ENCODE measurements around the gene TEX264. TPM values are rescaled to one million over a fixed set of nuclear protein-coding genes. Genes with fewer than 3 reads are reported as not detected.
"Not testable (repeated sequence)": the region's sequence is repeated elsewhere in the genome, so short reads cannot be mapped to it uniquely, and the experiment has no call there.

TEX264 gene
- total RNA-seq, 1 donor from 2014 or later = 66.2 TPM

DNA sequence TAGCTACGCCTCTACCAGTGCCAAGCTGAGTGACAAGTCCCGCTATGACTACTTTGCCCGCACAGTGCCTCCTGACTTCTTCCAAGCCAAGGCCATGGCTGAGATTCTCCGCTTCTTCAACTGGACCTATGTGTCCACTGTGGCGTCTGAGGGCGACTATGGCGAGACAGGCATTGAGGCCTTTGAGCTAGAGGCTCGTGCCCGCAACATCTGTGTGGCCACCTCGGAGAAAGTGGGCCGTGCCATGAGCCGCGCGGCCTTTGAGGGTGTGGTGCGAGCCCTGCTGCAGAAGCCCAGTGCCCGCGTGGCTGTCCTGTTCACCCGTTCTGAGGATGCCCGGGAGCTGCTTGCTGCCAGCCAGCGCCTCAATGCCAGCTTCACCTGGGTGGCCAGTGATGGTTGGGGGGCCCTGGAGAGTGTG is 41.5 kb downstream of the TEX264 start:
- intact Hi-C loops (cut with micrococcal nuclease) = no loop called here

DNA sequence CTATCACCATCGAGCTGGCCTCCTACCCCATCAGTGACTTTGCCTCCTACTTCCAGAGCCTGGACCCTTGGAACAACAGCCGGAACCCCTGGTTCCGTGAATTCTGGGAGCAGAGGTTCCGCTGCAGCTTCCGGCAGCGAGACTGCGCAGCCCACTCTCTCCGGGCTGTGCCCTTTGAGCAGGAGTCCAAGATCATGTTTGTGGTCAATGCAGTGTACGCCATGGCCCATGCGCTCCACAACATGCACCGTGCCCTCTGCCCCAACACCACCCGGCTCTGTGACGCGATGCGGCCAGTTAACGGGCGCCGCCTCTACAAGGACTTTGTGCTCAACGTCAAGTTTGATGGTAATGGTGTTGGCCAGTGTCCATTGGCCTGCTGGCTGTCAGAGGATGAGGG is 41.9 kb downstream of the TEX264 start:
- intact Hi-C loops (cut with micrococcal nuclease) = no loop called here

DNA sequence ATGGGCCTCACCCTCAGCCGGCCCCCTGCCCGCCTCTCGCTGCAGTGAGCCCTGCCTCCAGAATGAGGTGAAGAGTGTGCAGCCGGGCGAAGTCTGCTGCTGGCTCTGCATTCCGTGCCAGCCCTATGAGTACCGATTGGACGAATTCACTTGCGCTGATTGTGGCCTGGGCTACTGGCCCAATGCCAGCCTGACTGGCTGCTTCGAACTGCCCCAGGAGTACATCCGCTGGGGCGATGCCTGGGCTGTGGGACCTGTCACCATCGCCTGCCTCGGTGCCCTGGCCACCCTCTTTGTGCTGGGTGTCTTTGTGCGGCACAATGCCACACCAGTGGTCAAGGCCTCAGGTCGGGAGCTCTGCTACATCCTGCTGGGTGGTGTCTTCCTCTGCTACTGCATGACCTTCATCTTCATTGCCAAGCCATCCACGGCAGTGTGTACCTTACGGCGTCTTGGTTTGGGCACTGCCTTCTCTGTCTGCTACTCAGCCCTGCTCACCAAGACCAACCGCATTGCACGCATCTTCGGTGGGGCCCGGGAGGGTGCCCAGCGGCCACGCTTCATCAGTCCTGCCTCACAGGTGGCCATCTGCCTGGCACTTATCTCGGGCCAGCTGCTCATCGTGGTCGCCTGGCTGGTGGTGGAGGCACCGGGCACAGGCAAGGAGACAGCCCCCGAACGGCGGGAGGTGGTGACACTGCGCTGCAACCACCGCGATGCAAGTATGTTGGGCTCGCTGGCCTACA is 44.4 kb downstream of the TEX264 start:
- intact Hi-C loops (cut with micrococcal nuclease) = no loop called here

DNA sequence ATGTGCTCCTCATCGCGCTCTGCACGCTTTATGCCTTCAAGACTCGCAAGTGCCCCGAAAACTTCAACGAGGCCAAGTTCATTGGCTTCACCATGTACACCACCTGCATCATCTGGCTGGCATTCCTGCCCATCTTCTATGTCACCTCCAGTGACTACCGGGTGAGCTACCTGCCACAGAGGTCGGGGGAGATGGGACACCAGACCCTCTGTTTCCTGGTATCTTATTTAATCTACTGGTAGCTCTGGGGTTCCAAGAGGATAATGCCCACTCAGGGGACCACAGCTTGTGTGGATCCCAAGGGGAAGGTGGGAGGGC is 44.9 kb downstream of the TEX264 start:
- intact Hi-C loops (cut with micrococcal nuclease) = no loop called here

- intact Hi-C loops (cut with micrococcal nuclease) = no loop called here
These were observed 45.8 kb downstream of the TEX264 start for GRCh38 chr3:51716805-51717204.

DNA sequence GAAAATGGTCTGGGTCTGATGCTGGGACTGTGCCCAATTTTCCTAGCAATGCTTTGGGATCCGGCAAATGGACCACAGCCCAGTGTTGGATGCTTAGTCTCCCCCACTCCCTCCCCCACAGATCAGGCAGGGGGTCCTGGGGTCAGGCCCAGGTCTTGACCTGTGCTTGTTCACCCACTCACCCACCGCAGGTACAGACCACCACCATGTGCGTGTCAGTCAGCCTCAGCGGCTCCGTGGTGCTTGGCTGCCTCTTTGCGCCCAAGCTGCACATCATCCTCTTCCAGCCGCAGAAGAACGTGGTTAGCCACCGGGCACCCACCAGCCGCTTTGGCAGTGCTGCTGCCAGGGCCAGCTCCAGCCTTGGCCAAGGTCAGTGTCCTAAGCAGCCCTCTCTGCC is 46.4 kb downstream of the TEX264 start:
- intact Hi-C loops (cut with micrococcal nuclease) = no loop called here

DNA sequence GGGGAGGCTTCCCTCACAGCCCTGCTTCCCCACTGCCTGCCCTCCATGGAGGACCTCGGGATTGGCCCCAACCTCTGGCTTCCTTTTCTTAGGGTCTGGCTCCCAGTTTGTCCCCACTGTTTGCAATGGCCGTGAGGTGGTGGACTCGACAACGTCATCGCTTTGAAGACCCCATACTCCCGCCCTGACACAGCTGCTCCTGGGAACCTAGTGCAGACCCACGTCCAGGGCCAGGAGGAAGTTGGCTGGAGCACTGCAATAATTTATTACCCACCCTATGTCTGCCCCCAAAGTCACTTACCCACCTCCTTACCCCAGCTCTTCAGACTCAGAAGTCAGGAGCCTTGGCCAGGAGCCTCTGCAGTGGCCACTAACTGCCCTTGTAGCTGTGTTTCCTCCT is 46.9 kb downstream of the TEX264 start:
- intact Hi-C loops (cut with micrococcal nuclease) = no loop called here

DNA sequence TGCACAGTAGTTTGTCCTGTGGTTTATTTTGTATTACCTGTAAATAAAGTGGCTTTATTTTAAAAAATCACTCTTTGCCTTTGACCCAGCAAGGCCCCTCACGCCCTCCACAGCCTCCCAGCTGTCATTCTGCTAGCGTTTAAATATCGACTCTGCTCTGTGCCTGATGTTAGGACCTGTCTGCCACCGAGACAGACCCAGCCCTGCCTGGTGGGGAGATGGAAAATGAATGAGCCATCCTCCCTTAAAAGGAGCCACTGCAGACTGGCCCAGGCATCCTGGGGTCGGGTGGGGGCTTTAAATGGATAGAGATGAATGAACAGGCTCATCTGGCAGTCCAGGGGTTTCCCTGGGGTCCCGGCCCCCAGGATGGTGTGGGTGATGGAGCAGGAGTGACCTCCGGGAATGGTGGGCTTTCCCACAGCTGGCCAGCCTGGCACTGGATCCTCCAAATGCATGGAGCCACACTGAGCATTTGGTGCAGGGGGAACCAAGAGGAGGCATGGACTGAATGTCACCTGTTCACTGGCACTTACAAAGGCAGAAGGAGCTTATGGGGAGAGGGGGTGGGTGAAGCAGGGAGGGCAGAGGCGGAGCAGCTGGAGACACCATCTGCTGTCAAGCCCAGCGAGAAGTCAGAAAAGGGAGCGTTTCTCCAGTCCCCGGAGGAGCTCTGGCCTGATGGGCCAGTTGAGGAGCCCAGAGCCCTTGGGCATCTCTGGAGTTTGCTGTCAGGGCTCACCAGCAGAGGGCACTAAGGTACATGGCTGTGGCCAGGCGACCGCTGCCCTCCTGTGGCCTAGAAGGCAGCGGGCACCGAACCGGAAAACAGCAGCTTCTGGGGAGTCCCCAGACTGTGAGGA is 47.7 kb downstream of the TEX264 start:
- intact Hi-C loops (cut with micrococcal nuclease) = loop anchor here (1.0 kb wide), 2 partner anchors 82 to 216 kb away; no protein-coding TSS in a partner anchor

- intact Hi-C loops (cut with micrococcal nuclease) = loop anchor here (1.0 kb wide), 2 partner anchors 81 to 217 kb away; no protein-coding TSS in a partner anchor
These were observed 48.5 kb downstream of the TEX264 start for GRCh38 chr3:51719410-51720025.

DNA sequence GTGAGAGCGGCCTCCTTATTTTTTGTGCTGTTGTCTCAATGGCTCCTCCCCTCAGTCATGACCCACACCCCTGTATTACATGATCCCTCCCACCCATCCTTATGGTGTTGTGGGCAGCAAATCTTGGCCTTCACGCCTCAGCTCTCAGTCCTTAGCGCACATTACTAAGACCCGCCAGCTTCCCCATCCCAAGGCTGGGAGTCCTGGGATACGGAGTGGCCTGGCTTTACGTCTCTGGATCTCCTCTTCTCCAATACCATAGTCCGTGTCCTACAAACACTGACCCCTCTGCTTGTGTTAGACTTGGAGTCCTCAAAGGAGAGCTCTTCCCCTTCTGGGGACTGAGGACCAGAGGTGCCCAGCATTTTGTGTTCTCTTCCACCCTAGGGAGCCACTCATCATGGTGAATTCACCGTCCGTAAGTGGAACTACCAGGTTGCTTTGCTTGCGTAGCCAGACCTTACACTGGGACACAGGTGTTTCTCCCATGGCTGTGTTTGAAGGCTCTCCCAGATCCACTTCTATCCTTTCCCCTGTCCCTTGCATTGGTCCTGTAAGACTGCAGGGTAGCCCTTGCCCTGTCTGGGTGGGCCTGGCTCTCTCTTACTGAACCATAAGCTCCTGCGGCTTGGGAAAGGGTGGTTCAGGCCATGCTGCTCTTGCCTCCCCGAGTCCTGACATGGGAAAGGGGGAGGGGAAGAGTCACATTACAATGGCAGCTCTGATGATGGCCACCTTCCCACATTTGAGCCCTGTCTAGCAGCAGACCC is 49.4 kb downstream of the TEX264 start:
- intact Hi-C loops (cut with micrococcal nuclease) = no loop called here

DNA sequence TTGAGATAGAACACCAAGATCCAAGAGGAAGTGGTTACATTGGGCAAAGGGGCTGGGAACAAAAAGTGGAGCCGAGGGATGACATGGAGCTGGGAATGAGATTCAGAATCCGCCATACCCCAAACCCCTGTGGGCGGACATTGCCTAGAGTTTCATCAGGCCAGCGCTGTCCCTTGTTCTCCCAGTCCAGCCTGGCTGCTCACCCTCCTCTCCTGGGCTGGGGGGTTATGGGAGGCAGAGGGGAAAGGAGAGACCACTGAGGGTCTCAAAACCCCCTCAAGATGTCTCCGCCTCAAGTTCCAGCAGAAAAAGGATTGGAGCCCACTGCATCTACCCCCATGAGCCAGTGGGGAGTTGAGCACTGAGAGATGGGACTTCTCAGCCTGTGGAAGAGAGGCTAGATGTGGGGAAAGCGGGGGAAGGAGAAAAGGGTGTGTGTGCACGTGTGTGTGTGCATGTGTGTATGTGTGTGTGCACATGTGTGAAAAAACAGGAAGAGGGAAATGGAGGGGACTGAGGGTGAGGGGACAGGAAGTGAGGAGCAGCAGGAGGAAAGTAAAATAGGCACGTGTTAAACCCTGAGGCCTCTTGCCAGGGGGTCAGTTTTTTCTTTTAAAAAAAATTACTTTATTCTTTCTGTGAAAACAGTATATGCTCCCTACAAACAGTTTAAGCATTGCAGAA is 50.2 kb downstream of the TEX264 start:
- intact Hi-C loops (cut with micrococcal nuclease) = no loop called here

DNA sequence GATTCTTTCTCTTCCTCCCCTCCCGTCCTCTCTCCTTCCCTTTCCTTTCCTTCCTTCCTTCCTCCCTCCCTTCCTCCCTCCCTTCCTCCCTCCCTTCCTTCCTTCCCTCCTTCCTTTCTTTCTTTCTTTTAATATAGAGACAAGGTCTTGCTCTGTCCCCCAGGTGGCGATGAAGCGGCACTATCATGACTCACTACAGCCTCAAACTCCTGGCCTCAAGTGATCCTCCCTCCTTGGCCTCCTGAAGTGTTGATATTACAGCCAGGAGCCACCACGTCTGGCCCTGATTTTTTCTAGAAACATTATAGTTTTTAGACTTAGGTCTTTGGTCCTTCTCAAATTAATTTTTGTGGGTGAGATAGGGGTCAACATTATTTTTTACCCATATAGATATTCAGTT is 51.3 kb downstream of the TEX264 start:
- intact Hi-C loops (cut with micrococcal nuclease) = no loop called here

GRCh38 chr3:51727500-51727899 is 56.4 kb downstream of the TEX264 start:
- intact Hi-C loops (cut with micrococcal nuclease) = no loop called here

GRCh38 chr3:51729042-51729633 is 58.1 kb downstream of the TEX264 start:
- intact Hi-C loops (cut with micrococcal nuclease) = no loop called here

GRCh38 chr3:51733859-51734571 is 63.0 kb downstream of the TEX264 start:
- intact Hi-C loops (cut with micrococcal nuclease) = loop anchor here (2.0 to 5.0 kb wide), 2 partner anchors 47 to 232 kb away; partner anchors contain the start of gene DCAF1

DNA sequence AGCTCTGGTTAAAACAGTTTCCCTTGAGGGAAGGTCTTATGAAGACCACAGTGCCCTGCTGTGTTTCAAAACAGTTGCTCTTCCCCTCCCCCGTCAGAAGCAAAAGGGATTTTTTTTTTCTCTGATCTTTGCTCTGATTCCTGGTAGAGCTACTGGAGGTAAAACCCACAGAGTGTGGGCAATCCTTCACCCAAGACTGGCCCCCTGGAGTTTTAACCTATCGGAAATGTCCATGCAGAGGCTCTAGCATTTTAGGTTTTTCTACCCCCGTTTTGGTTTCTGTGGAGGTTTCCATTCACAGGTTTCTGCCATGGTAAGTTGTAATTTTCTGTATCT is 63.5 kb downstream of the TEX264 start:
- intact Hi-C loops (cut with micrococcal nuclease) = loop anchor here (2.0 to 5.0 kb wide), 2 partner anchors 48 to 232 kb away; partner anchors contain the start of gene DCAF1

DNA sequence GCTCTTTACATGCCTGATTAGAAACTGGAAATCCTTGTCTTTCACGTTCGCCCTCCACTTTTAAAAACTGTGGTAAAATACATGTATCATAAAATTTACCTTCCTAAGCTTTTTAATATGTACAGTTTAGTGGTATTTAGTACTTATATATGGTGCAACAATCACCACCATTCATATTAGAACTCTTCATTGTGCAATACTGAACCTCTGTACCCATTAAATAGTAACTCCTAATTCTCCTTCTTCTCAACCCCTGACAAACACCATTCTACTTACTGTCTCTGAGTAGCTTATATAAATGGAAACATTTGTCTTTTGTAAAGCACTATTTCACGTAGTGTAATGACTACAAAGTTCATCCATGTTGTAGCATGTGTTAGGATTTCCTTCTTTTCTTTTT is 64.0 kb downstream of the TEX264 start:
- intact Hi-C loops (cut with micrococcal nuclease) = loop anchor here (2.0 kb wide), 1 partner anchor 48 kb away; no protein-coding TSS in a partner anchor

DNA sequence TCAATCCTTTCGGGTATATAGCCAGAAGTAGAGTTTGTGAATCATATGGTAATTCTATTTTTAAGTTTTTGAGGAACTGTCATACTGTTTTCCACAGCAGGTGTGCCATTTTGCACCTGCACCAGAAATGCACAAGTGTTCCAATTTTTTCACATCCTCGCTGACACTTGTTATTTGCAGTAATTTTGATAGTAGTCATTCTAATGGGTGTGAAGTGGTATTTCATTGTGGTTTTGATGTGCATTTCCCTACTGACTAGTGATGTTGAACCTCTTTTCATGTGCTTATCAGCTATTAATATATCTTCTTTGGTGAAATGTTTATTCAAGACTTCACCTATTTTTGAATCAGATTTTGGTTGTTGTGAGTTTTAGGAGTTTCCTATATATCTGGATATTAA is 64.9 kb downstream of the TEX264 start:
- intact Hi-C loops (cut with micrococcal nuclease) = loop anchor here (2.0 kb wide), 1 partner anchor 49 kb away; no protein-coding TSS in a partner anchor

DNA sequence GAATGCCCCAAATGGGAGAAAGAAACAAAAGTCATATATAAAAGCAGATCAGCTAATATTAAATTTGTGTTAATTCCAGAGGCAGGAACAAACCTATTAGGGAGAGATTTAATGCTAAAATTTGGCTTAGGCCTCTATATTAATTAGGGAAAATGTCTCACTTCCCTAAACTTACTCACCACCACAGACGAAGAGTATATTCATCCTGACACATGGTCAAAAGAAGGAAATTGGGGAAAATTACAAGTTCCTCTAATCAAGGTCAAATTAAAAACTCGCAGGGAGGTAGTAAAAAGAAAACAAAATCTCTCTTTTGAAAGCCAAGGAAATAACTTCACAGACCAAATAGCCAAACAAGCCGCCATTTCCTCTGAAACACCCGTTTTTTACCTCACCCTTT is 68.1 kb downstream of the TEX264 start:
- intact Hi-C loops (cut with micrococcal nuclease) = no loop called here

GRCh38 chr3:51742320-51742719 is 71.3 kb downstream of the TEX264 start:
- intact Hi-C loops (cut with micrococcal nuclease) = not testable (repeated sequence)
